Measurements from ENCODE around the gene LPAR3.

LPAR3 gene

GRCh38 chr1:84768634-84769033 is 124.4 kb downstream of the LPAR3 start:
- no peak for DNase-seq (ENCODE audit: low read depth, low spot score)
- no peak overlapping the region for H3K4me3 ChIP-seq (ENCODE audit: low read length)
- H3K27ac ChIP-seq (ENCODE audit: low read length), result no peak overlapping the region
- peaks cover 3% of the 10 kb centered on the region for H3K4me1 ChIP-seq (ENCODE audit: control insufficient read depth, insufficient read depth, low read length)
- H3K36me3 ChIP-seq (ENCODE audit: control insufficient read depth, insufficient read depth, low read length), result peaks cover 3% of the 10 kb centered on the region; the same call in 1 of the 2 replicates
- H3K27me3 ChIP-seq (ENCODE audit: control insufficient read depth, insufficient read depth, low read length), result no peaks in the 10 kb centered on the region
- H3K9me3 ChIP-seq (ENCODE audit: control insufficient read depth, insufficient read depth, low read length), result no peaks in the 10 kb centered on the region

DNA sequence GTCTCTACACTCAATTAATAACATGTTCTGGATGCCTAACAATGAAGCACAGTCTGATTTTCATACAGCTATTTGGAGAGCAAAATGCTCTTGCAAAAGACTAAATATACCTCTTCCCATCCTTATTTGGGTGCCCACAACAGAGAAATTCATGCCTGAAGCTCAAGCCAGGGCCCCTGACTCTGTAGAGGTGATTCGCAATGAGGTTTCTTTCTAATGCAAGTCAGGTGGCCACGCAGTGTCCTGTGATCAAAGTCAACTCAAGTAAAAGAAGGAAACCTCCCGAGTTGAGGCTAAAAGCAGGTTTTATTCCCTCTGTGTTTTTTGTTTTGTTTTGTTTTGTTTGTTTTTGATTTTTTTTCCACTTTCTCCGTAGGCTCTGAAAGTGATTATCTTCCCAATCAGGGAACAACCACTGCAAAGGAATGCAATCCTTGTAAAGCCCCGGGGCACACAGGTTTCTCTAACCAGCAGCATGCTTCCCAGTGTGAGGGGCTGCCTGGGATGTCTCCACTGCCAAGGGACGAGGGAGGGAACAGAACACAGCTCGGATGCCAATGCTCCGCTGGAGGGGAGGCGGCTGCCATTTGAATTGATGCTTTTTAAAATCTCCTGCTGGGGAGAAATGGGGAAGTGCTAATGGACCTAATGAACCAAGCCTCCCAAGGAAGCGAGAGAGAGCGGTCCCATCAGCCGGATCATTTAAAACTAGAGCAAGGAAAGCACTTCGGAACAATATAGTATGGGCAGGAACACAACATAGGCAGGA is 128.9 kb downstream of the LPAR3 start:
- WGBS (ENCODE audit: insufficient coverage, insufficient read length), result no CpG with 5 or more reads among the region's 13 CpGs

DNA sequence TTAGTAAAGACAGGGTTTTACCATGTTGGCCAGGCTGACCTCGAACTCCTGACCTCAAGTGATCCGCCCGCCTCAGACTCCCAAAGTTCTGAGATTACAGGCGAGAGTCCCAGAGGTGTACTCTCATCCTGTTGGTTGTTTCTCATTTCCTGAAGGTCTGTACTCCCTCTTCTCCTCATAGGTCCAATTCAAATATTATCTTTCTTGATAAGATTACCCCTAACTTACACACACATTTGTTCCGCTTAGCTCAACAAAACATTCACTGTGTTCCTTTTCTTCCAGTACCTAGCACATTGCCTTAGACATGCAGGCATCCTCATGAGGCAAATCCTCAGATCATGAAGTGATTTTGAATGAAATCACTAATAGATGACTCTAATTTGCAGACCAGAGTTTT is 130.3 kb downstream of the LPAR3 start:
- H3K4me1 ChIP-seq (ENCODE audit: control insufficient read depth, insufficient read depth, low read length), result peaks cover 3% of the 10 kb centered on the region
- H3K27ac ChIP-seq (ENCODE audit: low read length), result no peak overlapping the region
- no peaks in the 10 kb centered on the region for H3K9me3 ChIP-seq (ENCODE audit: control insufficient read depth, insufficient read depth, low read length)
- DNase-seq (ENCODE audit: low read depth, low spot score), result no peak
- no peak overlapping the region for H3K4me3 ChIP-seq (ENCODE audit: low read length)
- peaks cover 3% of the 10 kb centered on the region; the same call in 1 of the 2 replicates for H3K36me3 ChIP-seq (ENCODE audit: control insufficient read depth, insufficient read depth, low read length)
- H3K27me3 ChIP-seq (ENCODE audit: control insufficient read depth, insufficient read depth, low read length), result no peaks in the 10 kb centered on the region
- WGBS (ENCODE audit: insufficient coverage, insufficient read length), result no CpG with 5 or more reads among the region's 5 CpGs

More for the DNA sequence above, 128.9 kb downstream of the LPAR3 start:
- Histone ChIP-seq H3K27ac (ENCODE audit: low read length) (no peak overlapping the region), H3K4me3 (ENCODE audit: low read length) (no peak overlapping the region), H3K27me3 (ENCODE audit: control insufficient read depth, insufficient read depth, low read length) (no peaks in the 10 kb centered on the region), H3K9me3 (ENCODE audit: control insufficient read depth, insufficient read depth, low read length) (no peaks in the 10 kb centered on the region), H3K4me1 (ENCODE audit: control insufficient read depth, insufficient read depth, low read length) (peaks cover 3% of the 10 kb centered on the region), H3K36me3 (ENCODE audit: control insufficient read depth, insufficient read depth, low read length) (peaks cover 3% of the 10 kb centered on the region; the same call in 1 of the 2 replicates)
- DNase-seq (ENCODE audit: low read depth, low spot score), result no peak
